MCF 10A (cell line): ENCODE measurements around the gene AKR1C1. TPM values are rescaled to one million over a fixed set of nuclear protein-coding genes. Genes with fewer than 3 reads are reported as not detected.
"Not testable (repeated sequence)": the region's sequence is repeated elsewhere in the genome, so short reads cannot be mapped to it uniquely, and the experiment has no call there.

Experiments used
- BruUV-seq: library from RNA; stranded (reverse); fragments of 400-500 nt; replicated peaks from 2 replicates; lab custom pipeline; 2021; lab: Mats Ljungman, UMichigan
- CTCF ChIA-PET: fragments of 300-600 bp; sonication (Branson Sonifier 250); formaldehyde crosslinking; extraction: SDS; loops from one replicate; lab custom pipeline; 2021; ENCODE audit warnings: antibody characterized with exemption, inconsistent platforms; lab: Yijun Ruan, JAX
- POLR2A ChIA-PET: fragments of 300-600, 350-650 bp; sonication (Branson Sonifier 250); formaldehyde crosslinking; extraction: SDS; loops from one replicate; lab custom pipeline; 2020; ENCODE audit warnings: antibody characterized with exemption, inconsistent platforms; lab: Yijun Ruan, JAX
- DNase-seq: peaks from one replicate; pipeline ENCODE4 v3.0.0-alpha.2; 2018; ENCODE audit not compliant: unreplicated experiment
- H3K27ac Mint-ChIP-seq: one replicate; pipeline ENCODE4 v1.8.0; 2022; ENCODE audit warnings: mild to moderate bottlenecking, low read depth, mixed read lengths; ENCODE audit not compliant: unreplicated experiment
- H3K27me3 Mint-ChIP-seq: one replicate; pipeline ENCODE4 v1.8.0; 2022; ENCODE audit warnings: mixed read lengths; ENCODE audit not compliant: insufficient read depth, unreplicated experiment
- H3K36me3 Mint-ChIP-seq: one replicate; pipeline ENCODE4 v1.8.0; 2022; ENCODE audit warnings: mild to moderate bottlenecking, moderate library complexity, mixed read lengths; ENCODE audit not compliant: insufficient read depth, unreplicated experiment
- H3K4me1 Mint-ChIP-seq: one replicate; pipeline ENCODE4 v1.8.0; 2022; ENCODE audit warnings: mixed read lengths; ENCODE audit not compliant: insufficient read depth, unreplicated experiment
- H3K4me3 Mint-ChIP-seq: one replicate; pipeline ENCODE4 v1.8.0; 2022; ENCODE audit warnings: mild to moderate bottlenecking, moderate library complexity, mixed read lengths; ENCODE audit not compliant: unreplicated experiment
- H3K9me3 Mint-ChIP-seq: one replicate; pipeline ENCODE4 v1.8.0; 2022; ENCODE audit warnings: mixed read lengths; ENCODE audit not compliant: unreplicated experiment
- intact Hi-C: fragments of 100-400 bp; cut with micrococcal nuclease; formaldehyde crosslinking; loops from 2 replicates; pipeline ENCODE4 v1.14.1; 2022
- total RNA-seq: library from RNA; stranded (reverse); gene quantifications from 2 replicates; pipeline ENCODE4 v1.2.3, GENCODE V29; 2022

The AKR1C1 gene
- total RNA-seq, 1 experiment from 2014 or later = 4.3 TPM

DNA sequence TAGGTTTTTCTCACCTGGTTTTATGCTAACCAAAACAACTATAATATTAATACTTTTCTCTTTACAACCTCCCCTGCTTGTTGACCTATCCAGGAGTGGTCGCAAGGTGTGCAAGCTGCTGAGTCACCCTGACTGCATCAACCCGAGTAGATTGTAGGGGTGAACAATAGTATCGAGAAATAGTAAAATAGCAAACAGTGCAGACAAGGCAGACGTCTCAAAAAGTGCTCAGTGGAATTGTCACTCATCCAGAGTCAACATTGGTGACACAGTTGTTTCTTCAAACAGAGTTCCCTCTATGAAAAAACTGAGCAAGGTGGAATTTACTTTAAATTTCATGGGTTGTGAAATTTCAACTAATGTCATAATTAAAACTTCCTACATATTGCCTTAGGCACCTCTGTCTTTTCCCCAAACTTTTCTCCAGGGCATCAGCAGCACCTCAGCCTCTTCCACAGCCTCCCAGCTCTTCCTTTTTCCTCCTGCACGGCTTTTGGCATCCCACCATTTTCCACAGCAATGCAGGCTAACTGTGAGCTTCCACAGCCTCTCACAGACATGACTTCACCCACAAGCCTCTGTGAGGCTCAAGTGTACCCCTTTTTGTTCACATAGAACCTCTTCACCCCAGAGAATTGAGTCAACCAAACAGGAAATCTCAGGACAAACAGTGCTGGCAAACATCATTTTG, 6.1 kb upstream of the AKR1C1 start:
- H3K27ac Mint-ChIP-seq, BruUV-seq, H3K27me3 Mint-ChIP-seq, H3K4me3 Mint-ChIP-seq, H3K9me3 Mint-ChIP-seq, intact Hi-C loops, H3K36me3 Mint-ChIP-seq, POLR2A ChIA-PET: not testable (repeated sequence)
- peak; percentile 20 for DNase-seq
- CTCF ChIA-PET = interaction anchor here (0.6 kb wide), 1 partner anchor 470 kb away, joined by 3 read pairs; no protein-coding TSS in a partner anchor
- peaks cover 20% of the 10 kb centered on the region for H3K4me1 Mint-ChIP-seq

DNA sequence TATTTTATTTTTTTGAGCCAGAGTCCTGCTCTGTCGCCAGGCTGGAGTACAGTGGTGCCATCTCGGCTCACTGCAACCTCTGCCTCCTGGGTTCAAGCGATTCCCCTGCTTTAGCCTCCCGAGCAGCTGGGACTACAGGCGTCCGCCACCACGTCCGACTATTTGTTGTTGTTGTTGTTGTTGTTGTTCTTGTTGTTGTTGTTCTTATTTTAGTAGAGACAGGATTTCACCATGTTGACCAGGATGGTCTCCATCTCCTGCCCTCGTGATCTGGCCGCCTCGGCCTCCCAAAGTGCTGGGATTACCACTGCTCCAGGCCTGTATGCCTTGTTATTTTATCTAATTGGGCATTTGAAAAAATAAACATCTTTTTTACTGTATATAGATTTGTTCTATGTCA, 1.7 kb upstream of the AKR1C1 start:
- DNase-seq, BruUV-seq, intact Hi-C loops, H3K27ac Mint-ChIP-seq, CTCF ChIA-PET, H3K4me3 Mint-ChIP-seq, POLR2A ChIA-PET, H3K9me3 Mint-ChIP-seq, H3K36me3 Mint-ChIP-seq, H3K27me3 Mint-ChIP-seq: not testable (repeated sequence)
- H3K4me1 Mint-ChIP-seq = peaks cover 14% of the 10 kb centered on the region

DNA sequence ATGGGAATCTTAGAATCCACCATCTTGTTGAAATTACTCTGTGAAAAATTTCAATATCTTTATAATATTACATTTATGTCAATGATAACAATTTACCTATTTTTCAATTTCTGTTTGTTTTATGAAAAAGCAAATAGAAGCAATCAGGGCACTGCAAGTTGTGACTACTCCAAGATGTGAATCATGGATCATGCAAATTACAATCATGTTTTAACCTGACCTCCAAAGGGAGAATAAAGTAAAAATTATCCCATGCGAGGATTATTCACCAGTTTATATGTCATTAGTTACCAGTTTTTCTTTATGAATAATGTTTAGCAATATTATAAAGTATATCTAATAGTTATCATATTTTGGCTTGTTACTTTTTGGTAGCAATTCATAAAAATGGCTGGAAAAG, 907 bp upstream of the AKR1C1 start:
- H3K4me3 Mint-ChIP-seq, BruUV-seq, intact Hi-C loops, H3K27me3 Mint-ChIP-seq, H3K4me1 Mint-ChIP-seq, H3K36me3 Mint-ChIP-seq, H3K9me3 Mint-ChIP-seq, H3K27ac Mint-ChIP-seq, DNase-seq: not testable (repeated sequence)
- ChIA-PET CTCF (interaction anchor here (2.3 kb wide), 1 partner anchor 112 kb away, joined by 13 read pairs; no protein-coding TSS in a partner anchor), POLR2A (interaction anchor here (1.8 kb wide), 1 partner anchor 15 kb away, joined by 11 read pairs; no protein-coding TSS in a partner anchor)

DNA sequence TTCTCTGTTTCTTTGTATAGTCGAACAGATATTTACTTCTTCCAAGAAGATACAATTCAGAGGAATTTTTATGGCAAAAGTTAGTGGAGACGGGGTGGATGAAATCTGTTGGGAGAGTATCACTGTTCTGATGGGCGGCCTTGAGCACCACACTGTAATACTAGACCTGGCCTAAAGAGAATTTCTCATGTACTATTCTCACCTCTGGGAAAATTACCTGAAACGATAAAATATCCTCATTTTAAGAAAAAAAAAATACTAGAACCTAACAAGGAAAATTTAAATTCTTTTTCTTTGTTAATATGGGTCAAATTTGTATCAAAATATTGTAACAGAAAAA, 570 bp downstream of the AKR1C1 start:
- H3K27me3 Mint-ChIP-seq, H3K36me3 Mint-ChIP-seq, H3K4me1 Mint-ChIP-seq, H3K9me3 Mint-ChIP-seq, BruUV-seq, intact Hi-C loops, DNase-seq: not testable (repeated sequence)
- peak overlapping the region; percentile 59 for H3K27ac Mint-ChIP-seq
- ChIA-PET CTCF (interaction anchor here (2.3 kb wide), 1 partner anchor 114 kb away, joined by 13 read pairs; no protein-coding TSS in a partner anchor), POLR2A (interaction anchor here (0.6 to 1.9 kb wide), 9 partner anchors 16 to 567 kb away, joined by 3 to 12 read pairs (median 4); partner anchors contain the start of gene AKR1C3)
- peak overlapping the region; percentile 52 for H3K4me3 Mint-ChIP-seq

DNA sequence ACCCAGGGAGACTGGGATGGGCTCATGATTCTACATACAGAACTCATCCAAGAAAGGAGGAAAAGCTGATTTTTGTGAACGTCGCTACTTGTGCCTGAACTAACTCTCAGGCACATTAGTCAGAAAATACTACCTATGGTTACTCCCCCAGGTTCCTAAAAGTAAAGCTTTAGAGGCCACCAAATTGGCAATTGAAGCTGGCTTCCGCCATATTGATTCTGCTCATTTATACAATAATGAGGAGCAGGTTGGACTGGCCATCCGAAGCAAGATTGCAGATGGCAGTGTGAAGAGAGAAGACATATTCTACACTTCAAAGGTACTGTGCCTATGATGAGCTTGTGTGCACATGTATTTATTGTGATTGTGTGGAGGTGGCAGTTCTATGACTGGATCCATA, 2.5 kb downstream of the AKR1C1 start:
- H3K27ac Mint-ChIP-seq, H3K27me3 Mint-ChIP-seq, H3K4me3 Mint-ChIP-seq, H3K9me3 Mint-ChIP-seq, intact Hi-C loops, BruUV-seq, H3K4me1 Mint-ChIP-seq, DNase-seq: not testable (repeated sequence)
- ChIA-PET CTCF (interaction anchor here (1.4 to 1.6 kb wide), 2 partner anchors 17 to 116 kb away, joined by 4 to 5 read pairs; no protein-coding TSS in a partner anchor), POLR2A (interaction anchor here (1.4 to 2.1 kb wide), 2 partner anchors 18 to 116 kb away, joined by 3 to 8 read pairs; no protein-coding TSS in a partner anchor)
- H3K36me3 Mint-ChIP-seq = peaks cover 15% of the 10 kb centered on the region

DNA sequence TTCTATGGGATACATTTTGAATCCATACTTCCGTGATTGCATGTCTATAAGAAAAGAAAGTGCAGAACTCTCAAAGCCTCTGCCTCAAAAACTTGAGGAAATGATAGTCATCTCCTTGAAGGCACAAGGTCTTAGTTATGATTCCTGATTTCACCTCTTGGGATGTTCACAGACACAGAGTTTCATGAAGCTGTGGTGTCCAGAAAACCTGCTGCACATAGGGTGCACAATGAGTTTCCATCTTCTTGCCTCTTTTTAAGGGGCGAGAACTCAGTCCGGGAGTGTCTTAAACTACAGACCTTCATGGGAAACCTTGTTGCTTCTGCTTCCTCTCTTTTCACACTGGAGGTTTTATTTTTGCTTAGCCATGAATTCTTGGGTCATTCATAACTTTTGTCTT, 4.0 kb downstream of the AKR1C1 start:
- H3K4me1 Mint-ChIP-seq, intact Hi-C loops, H3K27ac Mint-ChIP-seq, BruUV-seq, H3K4me3 Mint-ChIP-seq, DNase-seq, H3K9me3 Mint-ChIP-seq, H3K27me3 Mint-ChIP-seq: not testable (repeated sequence)
- CTCF ChIA-PET = interaction anchor here (1.4 to 1.6 kb wide), 2 partner anchors 15 to 117 kb away, joined by 4 to 5 read pairs; no protein-coding TSS in a partner anchor
- POLR2A ChIA-PET = interaction anchor here (1.4 kb wide), 1 partner anchor 117 kb away, joined by 3 read pairs; no protein-coding TSS in a partner anchor
- H3K36me3 Mint-ChIP-seq = peaks cover 15% of the 10 kb centered on the region

DNA sequence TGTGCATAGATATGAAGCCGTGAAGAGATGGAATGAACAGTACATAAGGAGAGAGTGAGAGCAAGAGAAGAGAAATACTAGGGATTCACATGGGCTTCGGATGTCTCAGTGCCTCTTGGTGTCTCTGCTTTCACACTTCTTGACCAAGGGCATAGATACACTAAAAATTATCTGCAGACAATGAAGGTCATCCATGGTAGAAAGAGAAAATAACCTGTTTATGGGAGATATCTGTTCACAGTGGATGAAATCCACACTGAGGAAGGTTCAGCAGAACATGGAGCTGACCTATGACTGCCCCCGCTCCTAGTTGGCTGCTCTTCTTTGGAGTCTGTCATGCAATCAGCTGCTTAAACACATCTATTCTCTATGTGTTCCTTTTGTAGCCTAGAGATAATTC, 6.1 kb downstream of the AKR1C1 start:
- BruUV-seq, intact Hi-C loops, H3K4me1 Mint-ChIP-seq, H3K4me3 Mint-ChIP-seq, H3K27ac Mint-ChIP-seq, H3K27me3 Mint-ChIP-seq, DNase-seq, H3K9me3 Mint-ChIP-seq: not testable (repeated sequence)
- ChIA-PET CTCF (interaction anchor here (1.0 to 1.2 kb wide), 2 partner anchors 12 to 14 kb away, joined by 3 to 5 read pairs; no protein-coding TSS in a partner anchor), POLR2A (interaction anchor here (0.6 kb wide), 1 partner anchor 37 kb away, joined by 3 read pairs; no protein-coding TSS in a partner anchor)
- H3K36me3 Mint-ChIP-seq = peaks cover 15% of the 10 kb centered on the region

DNA sequence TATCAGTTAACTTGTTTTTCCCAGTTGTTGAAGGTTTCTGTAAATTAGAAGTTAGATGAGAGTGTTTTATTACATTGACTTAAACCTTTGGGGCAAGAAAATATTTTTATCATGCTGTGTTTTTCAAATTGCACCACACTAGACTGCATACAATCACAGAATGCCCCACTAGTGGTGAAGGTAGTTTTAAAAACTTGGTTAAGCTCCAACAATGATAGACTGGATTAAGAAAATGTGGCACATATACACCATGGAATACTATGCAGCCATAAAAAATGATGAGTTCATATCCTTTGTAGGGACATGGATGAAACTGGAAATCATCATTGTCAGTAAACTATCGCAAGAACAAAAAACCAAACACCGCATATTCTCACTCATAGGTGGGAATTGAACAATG, 7.1 kb downstream of the AKR1C1 start:
- not testable (repeated sequence) for BruUV-seq

More for the DNA sequence above, 7.1 kb downstream of the AKR1C1 start:
- H3K4me1 Mint-ChIP-seq, intact Hi-C loops, H3K27me3 Mint-ChIP-seq, DNase-seq, POLR2A ChIA-PET, H3K27ac Mint-ChIP-seq, H3K9me3 Mint-ChIP-seq, H3K4me3 Mint-ChIP-seq: not testable (repeated sequence)
- H3K36me3 Mint-ChIP-seq = peaks cover 15% of the 10 kb centered on the region
- CTCF ChIA-PET = interaction anchor here (0.6 to 1.2 kb wide), 2 partner anchors 11 to 28 kb away, joined by 3 read pairs; no protein-coding TSS in a partner anchor
